SK-N-MC (cell line): ENCODE data around the gene PRKCB.

Experiments used
- EZH2 ChIP-seq: fragments of 200-600 bp; sonication (generic); IDR thresholded peaks from one replicate; pipeline ENCODE4 v1.6.1; 2017; ENCODE audit warnings: antibody characterized with exemption
- POLR2AphosphoS5 ChIP-seq: IDR thresholded peaks from 2 replicates; pipeline ENCODE4 v1.6.1; 2012; ENCODE audit warnings: mild to moderate bottlenecking, low read depth, low read length, borderline replicate concordance

- no peak for TF ChIP-seq POLR2AphosphoS5
- TF ChIP-seq EZH2: no peak
Observed at GRCh38 chr16:24214992-24215391, 379.2 kb downstream of the PRKCB start.
